ENCODE data around the gene MAN2B2.

- TF ChIP-seq, protein P1, sequence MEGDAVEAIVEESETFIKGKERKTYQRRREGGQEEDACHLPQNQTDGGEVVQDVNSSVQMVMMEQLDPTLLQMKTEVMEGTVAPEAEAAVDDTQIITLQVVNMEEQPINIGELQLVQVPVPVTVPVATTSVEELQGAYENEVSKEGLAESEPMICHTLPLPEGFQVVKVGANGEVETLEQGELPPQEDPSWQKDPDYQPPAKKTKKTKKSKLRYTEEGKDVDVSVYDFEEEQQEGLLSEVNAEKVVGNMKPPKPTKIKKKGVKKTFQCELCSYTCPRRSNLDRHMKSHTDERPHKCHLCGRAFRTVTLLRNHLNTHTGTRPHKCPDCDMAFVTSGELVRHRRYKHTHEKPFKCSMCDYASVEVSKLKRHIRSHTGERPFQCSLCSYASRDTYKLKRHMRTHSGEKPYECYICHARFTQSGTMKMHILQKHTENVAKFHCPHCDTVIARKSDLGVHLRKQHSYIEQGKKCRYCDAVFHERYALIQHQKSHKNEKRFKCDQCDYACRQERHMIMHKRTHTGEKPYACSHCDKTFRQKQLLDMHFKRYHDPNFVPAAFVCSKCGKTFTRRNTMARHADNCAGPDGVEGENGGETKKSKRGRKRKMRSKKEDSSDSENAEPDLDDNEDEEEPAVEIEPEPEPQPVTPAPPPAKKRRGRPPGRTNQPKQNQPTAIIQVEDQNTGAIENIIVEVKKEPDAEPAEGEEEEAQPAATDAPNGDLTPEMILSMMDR (conservative IDR thresholded peaks at IDR 0.05; ENCODE audit: low read depth, low read length), result no peak
- no peak for TF ChIP-seq EZH2phosphoT487 (IDR thresholded peaks at IDR 0.05; ENCODE audit: borderline replicate concordance, low read length)
Measured at GRCh38 chr4:6641164-6641970, 66.4 kb downstream of the MAN2B2 start.
